ENCODE data around the gene NFAM1. TPM values are rescaled to one million over a fixed set of nuclear protein-coding genes. Genes with fewer than 3 reads are reported as not detected.

NFAM1 gene
- total and polyA plus RNA-seq, 5 donors = 1.0 to 4.9 (median 2.8) TPM

DNA sequence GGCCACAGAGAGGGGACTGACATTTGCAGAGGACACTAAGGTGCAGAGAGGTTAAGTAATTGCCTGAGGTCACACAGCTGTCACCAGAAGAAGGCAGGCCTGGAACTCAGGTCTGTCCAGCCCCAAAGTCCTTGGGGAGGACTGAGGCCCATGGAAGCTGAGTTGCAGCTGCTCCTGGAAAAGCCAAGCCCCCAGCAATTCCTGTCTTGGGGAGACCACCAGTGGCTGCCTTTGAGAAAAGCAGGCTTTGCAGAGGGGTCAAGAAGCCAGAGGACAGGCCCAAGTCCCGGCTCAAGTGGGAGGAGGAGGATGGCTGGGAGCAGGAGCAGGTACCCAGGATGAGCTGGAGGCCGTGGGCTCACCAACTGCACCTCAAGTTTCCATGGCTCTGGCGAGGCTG lies 3.4 kb downstream of the NFAM1 start:
- Histone ChIP-seq H3K4me1 (ENCODE audit: control insufficient read depth, insufficient read depth, low read length) (no peaks in the 10 kb centered on the region), H3K9me3 (ENCODE audit: control insufficient read depth, low read length) (no peaks in the 10 kb centered on the region), H3K27me3 (ENCODE audit: control insufficient read depth, insufficient read depth) (no peaks in the 10 kb centered on the region), H3K27ac (ENCODE audit: low read length) (no peak overlapping the region), H3K4me3 (ENCODE audit: low read length) (no peak overlapping the region)
- intact Hi-C loops (cut with DNase I) = no loop called here
- WGBS = 90% methylated on average over 3 of the region's 3 CpGs
- peak in 1 of 3 donors; percentile 22 for DNase-seq
- ATAC-seq = no peak

DNA sequence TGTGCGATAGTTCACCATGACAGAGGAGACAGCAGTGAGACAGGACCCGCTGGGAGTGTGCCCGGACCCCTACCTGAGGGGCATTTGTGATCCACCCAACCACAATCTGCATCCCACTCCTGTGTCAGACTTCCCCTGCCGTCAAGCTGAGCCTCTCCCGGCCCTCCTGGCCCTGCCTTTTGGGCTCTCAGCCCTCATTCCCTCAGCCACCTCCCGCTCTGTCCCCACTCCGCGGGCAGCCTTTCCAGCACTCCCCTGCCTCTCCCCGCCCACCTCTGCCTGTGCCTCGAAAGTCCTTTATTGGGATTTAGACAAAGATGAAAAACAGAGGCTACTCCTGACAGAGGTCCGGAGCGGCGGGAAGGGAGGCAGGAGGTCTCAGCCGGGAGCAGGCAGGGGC lies 4.2 kb downstream of the NFAM1 start:
- ATAC-seq = no peak
- no peaks in the 10 kb centered on the region for H3K27me3 ChIP-seq (ENCODE audit: control insufficient read depth, insufficient read depth)
- no peak for DNase-seq
- no peak overlapping the region for H3K27ac ChIP-seq (ENCODE audit: low read length)
- 55% methylated on average over 14 of the region's 14 CpGs for WGBS
- no peaks in the 10 kb centered on the region for H3K4me1 ChIP-seq (ENCODE audit: control insufficient read depth, insufficient read depth, low read length)
- intact Hi-C loops (cut with DNase I) = no loop called here
- H3K9me3 ChIP-seq (ENCODE audit: control insufficient read depth, low read length) = no peaks in the 10 kb centered on the region
- no peak overlapping the region for H3K4me3 ChIP-seq (ENCODE audit: low read length)

- no peak for DNase-seq
- Histone ChIP-seq H3K27me3 (ENCODE audit: control insufficient read depth, insufficient read depth) (no peaks in the 10 kb centered on the region), H3K4me3 (ENCODE audit: low read length) (no peak overlapping the region), H3K9me3 (ENCODE audit: control insufficient read depth, low read length) (no peaks in the 10 kb centered on the region), H3K4me1 (ENCODE audit: control insufficient read depth, insufficient read depth, low read length) (no peaks in the 10 kb centered on the region), H3K27ac (ENCODE audit: low read length) (no peak overlapping the region)
- intact Hi-C loops (cut with DNase I) = no loop called here
- no peak for ATAC-seq
- 53% methylated on average over 9 of the region's 9 CpGs for WGBS
Measured at GRCh38 chr22:42427167-42427566, 5.0 kb downstream of the NFAM1 start.

- no peak for ATAC-seq
- DNase-seq = no peak
- no peak overlapping the region for H3K4me3 ChIP-seq (ENCODE audit: low read length)
- no peaks in the 10 kb centered on the region for H3K4me1 ChIP-seq (ENCODE audit: control insufficient read depth, insufficient read depth, low read length)
- no peak overlapping the region for H3K27ac ChIP-seq (ENCODE audit: low read length)
- 82% methylated on average over 3 of the region's 3 CpGs for WGBS
- intact Hi-C loops (cut with DNase I) = no loop called here
- H3K9me3 ChIP-seq (ENCODE audit: control insufficient read depth, low read length) = no peaks in the 10 kb centered on the region
- no peaks in the 10 kb centered on the region for H3K27me3 ChIP-seq (ENCODE audit: control insufficient read depth, insufficient read depth)
Measured at GRCh38 chr22:42425989-42426355, 6.2 kb downstream of the NFAM1 start.

- no peak overlapping the region for H3K4me3 ChIP-seq (ENCODE audit: low read length)
- intact Hi-C loops (cut with DNase I) = no loop called here
- H3K4me1 ChIP-seq (ENCODE audit: control insufficient read depth, insufficient read depth, low read length) = no peaks in the 10 kb centered on the region
- DNase-seq = no peak
- no peak overlapping the region for H3K27ac ChIP-seq (ENCODE audit: low read length)
- H3K27me3 ChIP-seq (ENCODE audit: control insufficient read depth, insufficient read depth) = no peaks in the 10 kb centered on the region
- 63% methylated on average over 12 of the region's 12 CpGs for WGBS
- no peaks in the 10 kb centered on the region for H3K9me3 ChIP-seq (ENCODE audit: control insufficient read depth, low read length)
- no peak for ATAC-seq
Measured at GRCh38 chr22:42425337-42425988, 6.7 kb downstream of the NFAM1 start.

- WGBS = 60% methylated on average over 18 of the region's 18 CpGs
- intact Hi-C loops (cut with DNase I) = no loop called here
- Histone ChIP-seq H3K27ac (ENCODE audit: low read length) (no peak overlapping the region), H3K4me1 (ENCODE audit: control insufficient read depth, insufficient read depth, low read length) (no peaks in the 10 kb centered on the region), H3K4me3 (ENCODE audit: low read length) (no peak overlapping the region), H3K9me3 (ENCODE audit: control insufficient read depth, low read length) (no peaks in the 10 kb centered on the region), H3K27me3 (ENCODE audit: control insufficient read depth, insufficient read depth) (no peaks in the 10 kb centered on the region)
- DNase-seq (no peak), ATAC-seq (peak; percentile 30 to 41)
Measured at GRCh38 chr22:42419243-42419881, 12.8 kb downstream of the NFAM1 start.

DNA sequence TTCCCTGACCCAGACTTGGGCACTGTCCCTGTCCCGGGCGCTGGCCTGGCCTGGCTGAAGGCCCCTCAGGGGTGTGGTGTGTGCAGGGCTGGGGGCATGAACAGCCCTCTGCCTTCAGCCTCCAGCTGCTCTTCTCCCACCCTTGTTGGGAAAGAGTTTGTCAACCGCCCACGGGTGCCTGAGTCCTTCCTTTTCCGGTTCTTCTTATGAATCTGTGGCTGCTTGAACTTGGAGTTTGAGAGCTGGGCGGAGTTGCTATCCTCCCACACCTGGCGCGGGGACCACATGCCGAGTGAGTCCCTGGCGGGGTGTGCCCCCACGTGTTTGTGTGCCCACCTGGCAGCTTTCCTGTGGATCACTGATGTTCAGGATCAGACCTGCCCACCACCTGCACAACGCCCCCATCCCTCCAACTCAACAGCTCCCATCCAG lies 13.4 kb downstream of the NFAM1 start:
- H3K27ac ChIP-seq (ENCODE audit: low read length) = no peak overlapping the region
- 67% methylated on average over 12 of the region's 12 CpGs for WGBS
- no peaks in the 10 kb centered on the region for H3K9me3 ChIP-seq (ENCODE audit: control insufficient read depth, low read length)
- H3K4me1 ChIP-seq (ENCODE audit: control insufficient read depth, insufficient read depth, low read length) = no peaks in the 10 kb centered on the region
- intact Hi-C loops (cut with DNase I) = no loop called here
- DNase-seq (peak in 1 of 3 donors; percentile 38), ATAC-seq (no peak)
- H3K4me3 ChIP-seq (ENCODE audit: low read length) = no peak overlapping the region
- H3K27me3 ChIP-seq (ENCODE audit: control insufficient read depth, insufficient read depth) = no peaks in the 10 kb centered on the region

DNA sequence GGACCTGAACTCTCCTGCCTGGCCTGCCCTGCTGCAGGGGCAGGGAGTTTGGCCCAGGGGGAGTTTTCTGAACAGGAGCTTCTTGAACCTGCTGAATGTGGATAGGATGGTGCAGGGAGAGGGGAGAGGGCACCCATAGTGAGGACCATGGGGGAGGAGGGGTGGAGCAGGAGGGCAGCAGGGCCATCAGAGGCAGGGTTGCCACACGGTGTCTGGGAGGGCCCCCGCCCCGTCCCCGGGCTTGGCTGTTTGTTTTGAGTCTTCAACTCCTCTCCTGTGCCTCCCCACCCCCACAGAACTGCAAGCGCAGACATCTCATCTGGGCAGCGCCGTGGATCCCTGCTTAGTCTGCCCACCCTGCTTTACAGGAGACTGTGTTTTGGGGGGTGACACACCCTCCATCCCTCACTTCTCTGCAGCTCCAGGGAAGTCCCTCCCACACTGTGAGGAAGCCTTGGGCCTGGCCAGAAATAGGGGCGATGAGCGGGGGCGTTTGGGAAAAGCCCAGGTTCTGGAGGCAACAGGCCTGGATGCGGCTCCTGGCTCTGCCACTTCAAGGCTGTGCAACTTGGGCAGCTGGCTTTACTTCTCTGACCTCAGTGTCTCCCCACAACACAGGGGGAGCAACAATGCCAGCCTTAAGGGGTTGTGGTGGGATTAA lies 14.4 kb downstream of the NFAM1 start:
- Histone ChIP-seq H3K4me3 (ENCODE audit: low read length) (no peak overlapping the region), H3K9me3 (ENCODE audit: control insufficient read depth, low read length) (no peaks in the 10 kb centered on the region), H3K27ac (ENCODE audit: low read length) (no peak overlapping the region), H3K27me3 (ENCODE audit: control insufficient read depth, insufficient read depth) (no peaks in the 10 kb centered on the region), H3K4me1 (ENCODE audit: control insufficient read depth, insufficient read depth, low read length) (no peaks in the 10 kb centered on the region)
- intact Hi-C loops (cut with DNase I) = no loop called here
- ATAC-seq (no peak), DNase-seq (peak in 1 of 3 donors; percentile 18)
- 85% methylated on average over 11 of the region's 11 CpGs for WGBS

DNA sequence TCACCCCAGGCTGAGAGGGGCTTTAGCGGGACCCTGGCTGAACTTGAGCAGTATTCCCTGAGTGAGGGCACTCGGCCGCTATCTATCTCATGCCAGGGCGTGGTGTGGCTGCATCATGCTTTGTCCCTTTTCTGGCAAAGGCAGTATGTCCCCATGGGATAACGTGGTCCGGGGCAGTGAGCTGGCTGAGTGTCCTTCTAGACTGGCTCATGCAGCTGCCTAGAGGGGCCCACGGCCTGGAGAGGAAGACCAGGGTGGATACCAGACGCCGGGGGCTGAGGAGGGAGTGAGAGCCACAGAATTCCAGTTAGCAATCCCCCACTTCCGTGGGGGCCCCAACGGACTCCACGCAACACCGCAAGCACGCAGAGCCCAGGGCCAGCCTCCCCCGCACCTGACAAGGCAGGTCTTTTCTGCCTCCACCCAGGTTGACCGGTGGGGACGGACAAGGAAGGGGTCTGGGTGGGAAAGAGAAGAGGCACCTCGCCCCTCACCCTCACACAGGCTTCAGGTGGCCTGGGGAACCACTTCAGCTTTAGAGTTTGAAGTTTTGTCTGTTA lies 15.5 kb downstream of the NFAM1 start:
- WGBS = 93% methylated on average over 18 of the region's 18 CpGs
- no peak for ATAC-seq
- DNase-seq = peak in 1 of 3 donors; percentile 6
- Histone ChIP-seq H3K4me1 (ENCODE audit: control insufficient read depth, insufficient read depth, low read length) (no peaks in the 10 kb centered on the region), H3K4me3 (ENCODE audit: low read length) (no peak overlapping the region), H3K9me3 (ENCODE audit: control insufficient read depth, low read length) (no peaks in the 10 kb centered on the region), H3K27me3 (ENCODE audit: control insufficient read depth, insufficient read depth) (no peaks in the 10 kb centered on the region), H3K27ac (ENCODE audit: low read length) (no peak overlapping the region)
- intact Hi-C loops (cut with DNase I) = no loop called here

DNA sequence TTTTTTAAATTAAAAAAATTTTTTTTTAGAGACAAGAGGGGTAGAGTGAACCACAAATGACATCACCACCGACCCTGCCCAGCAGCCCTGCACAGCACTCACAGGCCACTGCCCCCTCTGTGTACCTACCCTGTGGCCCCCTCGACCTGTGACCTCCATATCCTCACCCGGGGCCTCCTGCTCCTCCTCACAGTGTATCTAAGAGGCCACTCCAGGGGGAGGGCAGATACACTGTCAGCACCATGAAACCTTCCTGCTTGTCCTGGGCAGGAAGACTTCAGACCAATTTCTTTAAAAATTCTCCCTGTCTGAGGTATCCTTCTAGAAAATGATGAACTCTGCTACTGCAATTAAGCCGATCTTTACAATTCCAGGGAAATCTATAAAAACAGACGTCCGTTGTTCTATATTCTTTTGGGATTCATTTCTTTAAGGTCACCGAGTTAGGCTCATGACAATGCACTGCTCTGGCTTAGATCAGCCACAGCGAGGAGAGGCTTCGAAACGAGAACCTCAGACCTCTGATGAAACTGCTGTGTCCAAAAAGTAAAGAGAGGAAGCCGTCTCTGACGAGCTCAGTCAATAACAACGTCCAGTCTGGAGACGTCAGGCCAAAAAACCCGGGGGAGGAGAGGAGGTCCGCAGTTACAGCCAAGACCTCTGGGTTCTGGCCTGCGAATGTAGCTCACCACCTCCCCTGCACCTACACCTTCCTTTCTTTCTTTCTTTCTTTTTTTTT lies 17.5 kb downstream of the NFAM1 start:
- intact Hi-C loops (cut with DNase I) = no loop called here

GRCh38 chr22:42414021-42414420 lies 18.2 kb downstream of the NFAM1 start:
- Histone ChIP-seq H3K4me3 (ENCODE audit: low read length) (no peak overlapping the region), H3K27ac (ENCODE audit: low read length) (no peak overlapping the region), H3K9me3 (ENCODE audit: control insufficient read depth, low read length) (no peaks in the 10 kb centered on the region), H3K4me1 (ENCODE audit: control insufficient read depth, insufficient read depth, low read length) (no peaks in the 10 kb centered on the region), H3K27me3 (ENCODE audit: control insufficient read depth, insufficient read depth) (no peaks in the 10 kb centered on the region)
- WGBS = 86% methylated on average over 11 of the region's 11 CpGs
- ATAC-seq (no peak), DNase-seq (peak in 1 of 3 donors; percentile 5)
- intact Hi-C loops (cut with DNase I) = no loop called here

More for the DNA sequence above, 17.5 kb downstream of the NFAM1 start:
- Histone ChIP-seq H3K27ac (ENCODE audit: low read length) (no peak overlapping the region), H3K4me1 (ENCODE audit: control insufficient read depth, insufficient read depth, low read length) (no peaks in the 10 kb centered on the region), H3K27me3 (ENCODE audit: control insufficient read depth, insufficient read depth) (no peaks in the 10 kb centered on the region), H3K4me3 (ENCODE audit: low read length) (no peak overlapping the region), H3K9me3 (ENCODE audit: control insufficient read depth, low read length) (no peaks in the 10 kb centered on the region)
- WGBS = 57% methylated on average over 17 of the region's 17 CpGs
- peak in 1 of 3 donors; percentile 37 for DNase-seq
- no peak for ATAC-seq

Measured in right cardiac atrium (tissue), 5 donors.